GM10248 (cell line): ENCODE measurements around the gene CBX5.
A peak's percentile ranks its signal among the peaks of the same experiment; 100 is the strongest.

Experiments
- CTCF ChIA-PET: fragments of 300-600 bp; sonication (Branson Sonifier 250); formaldehyde crosslinking; extraction: SDS; loops from one replicate; lab custom pipeline; 2021; ENCODE audit warnings: antibody characterized with exemption; lab: Yijun Ruan, JAX
- POLR2A ChIA-PET: fragments of 350-650 bp; sonication (Branson Sonifier 250); formaldehyde crosslinking; extraction: SDS; loops from one replicate; lab custom pipeline; 2020; ENCODE audit warnings: antibody characterized with exemption; lab: Yijun Ruan, JAX
- DNase-seq: peaks from one replicate; pipeline ENCODE4 v3.0.0; 2012; ENCODE audit errors: extremely low spot score
- TF ChIP-seq, protein P1 (sequence below): IDR thresholded peaks from 2 replicates; pipeline ENCODE4 v1.5.1; 2012; ENCODE audit warnings: mild to moderate bottlenecking, low read depth; ENCODE audit errors: extremely low read depth, missing control alignments, control extremely low read depth

CBX5 gene

DNA sequence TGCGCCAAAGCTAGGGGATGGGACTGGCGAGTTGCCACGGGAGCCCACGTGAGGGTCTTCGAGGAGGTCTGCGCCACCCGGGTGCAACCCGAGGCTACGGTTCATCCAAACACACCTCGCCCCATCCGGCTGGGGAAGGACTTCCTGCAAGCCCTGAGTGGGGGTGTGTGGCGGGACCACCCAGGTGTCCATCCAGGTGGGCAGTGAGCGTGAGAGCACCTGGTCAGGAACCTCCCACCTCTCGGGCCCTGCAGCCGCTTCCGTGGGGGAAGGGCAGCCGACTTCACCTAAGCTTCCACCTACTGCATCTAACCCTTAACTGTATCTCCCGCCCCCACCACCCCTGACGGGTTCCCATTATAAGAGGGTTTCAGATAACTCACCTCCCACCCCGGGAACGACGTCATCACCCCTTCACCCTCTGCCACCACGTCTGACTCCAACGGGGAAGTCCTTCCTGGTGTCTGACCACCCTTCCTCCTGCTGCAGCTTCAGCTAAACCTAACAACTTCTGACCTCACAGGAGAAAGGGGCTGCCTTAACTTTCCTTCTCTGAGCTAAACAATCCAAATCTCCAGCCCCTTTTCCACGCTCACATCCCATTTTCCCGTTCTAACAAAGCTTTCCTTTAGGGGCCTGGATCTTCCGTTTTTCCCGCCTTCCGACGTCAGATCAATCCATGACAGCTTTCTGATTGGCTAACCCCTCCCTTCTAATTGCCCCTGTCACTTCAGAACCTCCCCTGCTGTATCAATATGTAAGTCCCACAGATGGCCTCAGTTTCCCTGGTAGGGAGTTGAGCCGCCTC, 63.7 kb downstream of the CBX5 start:
- ChIA-PET CTCF (interaction anchor here (0.6 to 4.7 kb wide), 36 partner anchors 8 to 230 kb away, joined by 3 to 49 read pairs (median 8); partner anchors contain the start of genes COPZ1, HOXC10, HOXC5 and SMUG1), POLR2A (no interaction called here)
- TF ChIP-seq, protein P1, sequence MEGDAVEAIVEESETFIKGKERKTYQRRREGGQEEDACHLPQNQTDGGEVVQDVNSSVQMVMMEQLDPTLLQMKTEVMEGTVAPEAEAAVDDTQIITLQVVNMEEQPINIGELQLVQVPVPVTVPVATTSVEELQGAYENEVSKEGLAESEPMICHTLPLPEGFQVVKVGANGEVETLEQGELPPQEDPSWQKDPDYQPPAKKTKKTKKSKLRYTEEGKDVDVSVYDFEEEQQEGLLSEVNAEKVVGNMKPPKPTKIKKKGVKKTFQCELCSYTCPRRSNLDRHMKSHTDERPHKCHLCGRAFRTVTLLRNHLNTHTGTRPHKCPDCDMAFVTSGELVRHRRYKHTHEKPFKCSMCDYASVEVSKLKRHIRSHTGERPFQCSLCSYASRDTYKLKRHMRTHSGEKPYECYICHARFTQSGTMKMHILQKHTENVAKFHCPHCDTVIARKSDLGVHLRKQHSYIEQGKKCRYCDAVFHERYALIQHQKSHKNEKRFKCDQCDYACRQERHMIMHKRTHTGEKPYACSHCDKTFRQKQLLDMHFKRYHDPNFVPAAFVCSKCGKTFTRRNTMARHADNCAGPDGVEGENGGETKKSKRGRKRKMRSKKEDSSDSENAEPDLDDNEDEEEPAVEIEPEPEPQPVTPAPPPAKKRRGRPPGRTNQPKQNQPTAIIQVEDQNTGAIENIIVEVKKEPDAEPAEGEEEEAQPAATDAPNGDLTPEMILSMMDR: no peak
- DNase-seq: no peak

DNA sequence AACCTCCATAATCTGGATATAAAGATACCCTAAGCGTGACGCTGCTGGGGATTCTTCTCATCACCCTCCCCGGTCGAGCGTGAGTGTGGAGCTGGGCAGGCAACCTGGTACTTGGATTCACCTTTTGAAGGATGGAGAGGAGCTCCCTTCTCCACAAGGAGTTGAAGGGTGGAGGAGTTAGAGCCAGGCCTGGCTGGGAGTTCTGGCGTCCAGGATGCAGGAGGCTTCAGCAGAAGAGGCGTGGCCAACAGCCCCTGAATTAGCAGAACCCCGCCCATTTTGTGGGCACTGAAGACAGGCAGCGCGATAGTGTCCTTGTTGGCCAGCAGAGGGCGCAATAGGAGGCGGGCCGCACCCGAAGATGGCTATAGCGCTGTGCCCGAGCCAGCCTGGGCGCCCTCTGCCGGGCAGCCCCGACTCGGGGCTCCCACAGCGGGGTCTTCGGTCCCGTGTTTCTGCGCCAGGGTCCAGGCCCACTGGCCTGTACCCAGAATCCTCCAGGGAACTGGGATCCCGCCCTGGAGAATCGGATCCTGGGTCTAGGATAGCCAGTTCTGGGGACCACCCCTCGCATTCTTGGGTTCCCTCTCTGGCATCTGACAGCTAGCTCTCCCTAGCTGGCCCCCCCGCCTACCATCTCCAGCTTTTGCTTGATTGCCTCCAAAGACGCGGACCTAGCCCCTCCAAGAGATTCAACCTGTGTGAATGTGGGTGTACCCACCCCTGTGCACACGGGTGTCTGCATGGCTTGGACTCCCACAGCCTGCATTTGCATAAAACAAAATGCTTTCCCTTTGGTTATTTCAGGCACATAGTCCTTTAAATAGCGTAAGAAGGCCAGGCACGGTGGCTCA, 65.1 kb downstream of the CBX5 start:
- CTCF ChIA-PET: interaction anchor here (0.6 to 4.7 kb wide), 52 partner anchors 9 to 470 kb away, joined by 3 to 49 read pairs (median 6); partner anchors contain the start of genes COPZ1, HOXC10, HOXC4 and HOXC5
- POLR2A ChIA-PET: no interaction called here
- peak; percentile 92 for DNase-seq
- TF ChIP-seq, protein P1: peak; percentile 99

DNA sequence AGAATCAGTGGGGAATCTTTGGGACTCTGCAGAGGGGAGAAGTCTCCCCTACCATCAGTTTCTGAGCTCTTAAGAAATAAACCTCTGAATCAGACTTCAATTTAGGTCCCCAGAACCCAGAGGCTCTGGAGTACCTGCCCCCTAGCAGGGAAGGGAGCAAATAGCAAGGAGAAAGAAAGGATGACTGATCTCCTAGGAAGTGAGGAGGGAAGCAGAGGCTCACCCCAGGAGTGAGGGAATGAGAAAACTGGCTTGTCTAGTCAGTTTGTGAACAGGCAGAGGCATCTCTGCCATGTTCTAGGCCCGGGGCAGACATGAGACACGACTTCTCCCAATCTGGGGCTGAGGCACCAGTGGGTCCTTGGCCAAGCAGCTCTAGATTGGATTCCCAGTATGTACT, 66.8 kb downstream of the CBX5 start:
- ChIA-PET CTCF (interaction anchor here (0.7 to 4.7 kb wide), 16 partner anchors 11 to 227 kb away, joined by 3 to 36 read pairs (median 6); partner anchors contain the start of genes COPZ1, HOXC10 and HOXC5), POLR2A (no interaction called here)
- TF ChIP-seq, protein P1: no peak
- DNase-seq: no peak

DNA sequence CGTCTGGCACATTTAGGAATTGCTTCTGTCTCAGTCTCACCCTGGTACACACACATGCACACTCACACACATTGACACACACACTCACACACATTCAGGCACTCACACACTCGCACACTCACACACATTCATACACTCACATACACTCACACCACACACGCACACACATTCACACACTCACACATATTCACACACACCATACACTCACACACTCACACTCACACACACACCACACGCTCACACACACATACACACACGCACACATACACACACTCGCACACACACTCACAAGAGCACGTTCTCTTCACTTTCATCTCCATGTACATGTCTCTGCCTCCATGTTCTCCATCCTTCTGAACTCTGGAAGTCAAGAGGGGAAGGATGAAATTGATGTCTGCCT, 68.0 kb downstream of the CBX5 start:
- POLR2A ChIA-PET: no interaction called here
- DNase-seq: no peak
- CTCF ChIA-PET: interaction anchor here (1.0 to 7.9 kb wide), 5 partner anchors 11 to 224 kb away, joined by 3 to 139 read pairs (median 7); partner anchors contain the start of genes HOXC5 and HOXC8
- TF ChIP-seq, protein P1: no peak

DNA sequence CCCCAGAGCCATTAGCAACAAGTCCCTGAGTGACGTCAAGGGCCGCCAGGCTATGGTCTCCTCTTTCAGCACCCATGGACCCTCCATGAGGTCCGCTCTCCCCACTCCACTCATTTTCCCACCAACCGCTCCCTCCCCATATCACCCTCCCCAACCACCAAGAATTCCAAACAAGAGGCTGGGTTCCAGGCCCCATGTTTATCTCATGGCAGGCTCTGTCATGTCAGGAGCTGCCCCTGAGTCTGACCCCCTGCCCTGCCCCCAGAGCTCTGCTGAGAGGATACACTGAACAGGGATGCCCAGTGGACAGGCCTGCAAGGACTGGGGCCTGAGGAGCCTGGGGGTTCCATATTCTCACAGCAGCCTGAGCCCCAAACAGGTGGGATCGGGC, 69.5 kb downstream of the CBX5 start:
- TF ChIP-seq, protein P1: no peak
- CTCF ChIA-PET: interaction anchor here (0.7 to 7.9 kb wide), 7 partner anchors 11 to 204 kb away, joined by 3 to 139 read pairs (median 43); partner anchors contain the start of genes HOXC5, HOXC8 and SMUG1
- POLR2A ChIA-PET: interaction anchor here (0.7 kb wide), 1 partner anchor 188 kb away, joined by 3 read pairs; no protein-coding TSS in a partner anchor
- no peak for DNase-seq

DNA sequence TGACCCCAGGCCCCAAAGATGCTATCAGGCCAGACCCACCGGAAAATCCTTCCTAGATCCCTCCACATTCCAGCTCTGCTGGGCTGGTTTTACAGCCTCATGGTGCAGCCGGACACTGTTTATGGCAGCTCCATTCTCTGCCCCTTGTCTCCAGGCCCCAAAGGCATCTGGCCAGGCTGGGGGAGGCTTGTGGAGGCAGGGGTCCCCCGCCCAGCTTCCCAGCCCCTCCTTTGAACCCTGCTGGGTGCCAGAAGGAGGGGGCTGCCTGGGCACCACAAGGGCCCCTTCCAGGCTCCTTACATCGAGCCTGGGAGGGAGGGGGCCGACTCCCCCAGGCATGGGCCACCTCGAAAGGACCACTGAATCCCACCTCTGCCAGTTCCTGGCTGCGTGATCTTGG, 71.3 kb downstream of the CBX5 start:
- no peak for DNase-seq
- TF ChIP-seq, protein P1: no peak
- ChIA-PET CTCF (interaction anchor here (0.7 to 7.9 kb wide), 32 partner anchors 12 to 492 kb away, joined by 3 to 139 read pairs (median 8); partner anchors contain the start of genes HOXC10, HOXC4, HOXC5 and HOXC6), POLR2A (no interaction called here)
